Uterus (tissue), 2 donors: ENCODE results near the gene OR2T10.
"Not testable (repeated sequence)": the region's sequence is repeated elsewhere in the genome, so short reads cannot be mapped to it uniquely, and the experiment has no call there.

Experiments used
- CTCF ChIP-seq, 4 experiments: fragments of 200-600 bp in 2 of 4; fragments of 450-650 bp in 2 of 4; sonication (generic) in 2 of 4; IDR thresholded peaks; one replicate each; pipeline ENCODE4 v1.5.1; 2016 to 2019; ENCODE audit warnings: antibody characterized with exemption in 4 of 4, mild to moderate bottlenecking in 2 of 4, moderate library complexity in 1 of 4
- POLR2A ChIP-seq, 2 donors: fragments of 450-650 bp; IDR thresholded peaks; one replicate each; pipeline ENCODE4 v1.6.1; 2016; ENCODE audit warnings: antibody characterized with exemption in 2 of 2, mild to moderate bottlenecking in 1 of 2, moderate library complexity in 1 of 2

GRCh38 chr1:248547383-248547782, 50.1 kb downstream of the OR2T10 start:
- not testable (repeated sequence) for TF ChIP-seq CTCF, POLR2A (IDR thresholded peaks at IDR 0.05)
